Endothelial cell of coronary artery (primary cell): ENCODE results near the gene TM9SF1. TPM values are rescaled to one million over a fixed set of nuclear protein-coding genes. Genes with fewer than 3 reads are reported as not detected.

Experiments
- total RNA-seq: library from RNA; depleted of rRNA; stranded (reverse); fragments of >200 nt; gene quantifications from 2 replicates; pipeline ENCODE4 v1.2.3, GENCODE V29; 2014

TM9SF1 gene
- total RNA-seq, 1 donor from 2014 or later, result 38.6 TPM

Other genes with a start within 250 kb of the TM9SF1 start
- gene DHRS4, start 241.7 kb downstream of the TM9SF1 start, total RNA-seq, result 53.7 and 58.5 TPM in 2 replicates
- 11.9 and 13.7 TPM in 2 replicates for gene DHRS4L2, start 206.5 kb downstream of the TM9SF1 start, total RNA-seq
- gene CARMIL3, start 143.4 kb downstream of the TM9SF1 start, total RNA-seq, result 0.09 TPM in 1 of 2 replicates, not detected in the other
- gene CPNE6, start 123.9 kb downstream of the TM9SF1 start, total RNA-seq, result not detected in 2 replicates
- gene PCK2, start 101.1 kb downstream of the TM9SF1 start, total RNA-seq, result 5.1 and 17.4 TPM in 2 replicates
- gene DCAF11, start 80.7 kb downstream of the TM9SF1 start, total RNA-seq, result 42.3 and 47.3 TPM in 2 replicates
- gene NRL, start 80.5 kb downstream of the TM9SF1 start, total RNA-seq, result 0.19 and 0.45 TPM in 2 replicates
- gene FITM1, start 64.8 kb downstream of the TM9SF1 start, total RNA-seq, result 0.19 and 0.27 TPM in 2 replicates
- 78.5 and 103 TPM in 2 replicates for gene PSME1, start 59.2 kb downstream of the TM9SF1 start, total RNA-seq
- 23.2 and 23.7 TPM in 2 replicates for gene EMC9, start 53.9 kb downstream of the TM9SF1 start, total RNA-seq
- gene PSME2, start 48.8 kb downstream of the TM9SF1 start, total RNA-seq, result 101 and 105 TPM in 2 replicates
- gene RNF31, start 47.9 kb downstream of the TM9SF1 start, total RNA-seq, result 28.9 and 29.3 TPM in 2 replicates
- gene IRF9, start 34.2 kb downstream of the TM9SF1 start, total RNA-seq, result 39.4 and 47.7 TPM in 2 replicates
- 1.3 and 4.2 TPM in 2 replicates for gene REC8, start 23.4 kb downstream of the TM9SF1 start, total RNA-seq
- 41.1 and 49.6 TPM in 2 replicates for gene IPO4, start 6.6 kb downstream of the TM9SF1 start, total RNA-seq
- 0.09 TPM in 1 of 2 replicates, not detected in the other for gene TSSK4, start 10.3 kb upstream of the TM9SF1 start, total RNA-seq
- gene CHMP4A, start 18.0 kb upstream of the TM9SF1 start, total RNA-seq, result 16.7 and 27.9 TPM in 2 replicates
- 8.6 and 8.8 TPM in 2 replicates for gene MDP1, start 20.6 kb upstream of the TM9SF1 start, total RNA-seq
- gene NEDD8, start 36.9 kb upstream of the TM9SF1 start, total RNA-seq, result 235 and 253 TPM in 2 replicates
- 76.5 and 85.2 TPM in 2 replicates for gene GMPR2, start 37.5 kb upstream of the TM9SF1 start, total RNA-seq
- gene TINF2, start 47.2 kb upstream of the TM9SF1 start, total RNA-seq, result 38.1 and 43.4 TPM in 2 replicates
- gene TGM1, start 67.7 kb upstream of the TM9SF1 start, total RNA-seq, result 0.36 and 0.75 TPM in 2 replicates
- 20.5 and 21.1 TPM in 2 replicates for gene RABGGTA, start 76.2 kb upstream of the TM9SF1 start, total RNA-seq
- gene DHRS1, start 104.3 kb upstream of the TM9SF1 start, total RNA-seq, result 6.6 and 7.3 TPM in 2 replicates
- gene NOP9, start 104.4 kb upstream of the TM9SF1 start, total RNA-seq, result 24.8 and 25.4 TPM in 2 replicates
- 1.4 and 2.8 TPM in 2 replicates for gene CIDEB, start 112.5 kb upstream of the TM9SF1 start, total RNA-seq
- 2.9 and 5.6 TPM in 2 replicates for gene LTB4R2, start 114.7 kb upstream of the TM9SF1 start, total RNA-seq
- gene LTB4R, start 116.1 kb upstream of the TM9SF1 start, total RNA-seq, result 1.7 and 3.3 TPM in 2 replicates
- 37.2 and 43.1 TPM in 2 replicates for gene ADCY4, start 139.6 kb upstream of the TM9SF1 start, total RNA-seq
- gene RIPK3, start 144.6 kb upstream of the TM9SF1 start, total RNA-seq, result 2.9 and 3.5 TPM in 2 replicates
- 14.8 and 25.8 TPM in 2 replicates for gene NFATC4, start 172.7 kb upstream of the TM9SF1 start, total RNA-seq
- gene NYNRIN, start 203.6 kb upstream of the TM9SF1 start, total RNA-seq, result 8.0 and 14.1 TPM in 2 replicates
- 1.3 and 2.6 TPM in 2 replicates for gene CBLN3, start 234.2 kb upstream of the TM9SF1 start, total RNA-seq
- gene KHNYN, start 234.5 kb upstream of the TM9SF1 start, total RNA-seq, result 46.2 and 73.3 TPM in 2 replicates
- 7.9 and 9.3 TPM in 2 replicates for gene SDR39U1, start 247.3 kb upstream of the TM9SF1 start, total RNA-seq